Peyer's patch (tissue), 4 donors: ENCODE data around the gene ACTL7A. TPM values are rescaled to one million over a fixed set of nuclear protein-coding genes. Genes with fewer than 3 reads are reported as not detected.

ENCODE experiments used
- DNase-seq, 3 donors: peaks; one replicate each; pipeline ENCODE4 v3.0.0-alpha.2; 2017 to 2019
- H3K27ac ChIP-seq, 4 donors: fragments of 200-600 bp; sonication (generic); one replicate each; pipeline ENCODE4 v1.5.1; 2016 to 2019
- H3K27me3 ChIP-seq, 2 donors: fragments of 200-600 bp; sonication (generic); one replicate each; pipeline ENCODE4 v1.5.1; 2019
- H3K36me3 ChIP-seq, 3 donors: fragments of 200-600 bp; sonication (generic); one replicate each; pipeline ENCODE4 v1.5.1; 2016 to 2019
- H3K4me1 ChIP-seq, 4 donors: fragments of 200-600 bp; sonication (generic); one replicate each; pipeline ENCODE4 v1.5.1; 2016 to 2019
- H3K4me3 ChIP-seq, 4 donors: fragments of 200-600 bp; sonication (generic); 1 replicate in 3 of 4; 2 replicates in 1 of 4; pipeline ENCODE4 v1.5.1; 2016 to 2019; ENCODE audit warnings: mild to moderate bottlenecking in 1 of 4
- H3K9me3 ChIP-seq, 4 donors: fragments of 200-600 bp; sonication (generic); one replicate each; pipeline ENCODE4 v1.5.1; 2016 to 2019; ENCODE audit warnings: mild to moderate bottlenecking in 1 of 4
- CTCF ChIP-seq, 6 experiments: fragments of 450-650 bp in 4 of 6; fragments of 200-600 bp in 2 of 6; sonication (generic) in 1 of 6; IDR thresholded peaks; one replicate each; pipeline ENCODE4 v1.5.1; 2017 to 2019; ENCODE audit warnings: antibody characterized with exemption in 6 of 6, mild to moderate bottlenecking in 3 of 6, moderate library complexity in 1 of 6
- POLR2A ChIP-seq, 2 donors: fragments of 450-650 bp; IDR thresholded peaks; one replicate each; pipeline ENCODE4 v1.5.1; 2017; ENCODE audit warnings: antibody characterized with exemption in 2 of 2, mild to moderate bottlenecking in 2 of 2, moderate library complexity in 2 of 2
- total RNA-seq, 4 donors: library from RNA; depleted of rRNA; stranded (reverse); fragments of >200 nt; gene quantifications; one replicate each; pipeline ENCODE4 v1.1.0, GENCODE V29; 2016

ACTL7A gene
- total RNA-seq, 4 donors from 2014 or later, result not detected

GRCh38 chr9:108867116-108867515, 5.0 kb downstream of the ACTL7A start:
- no peak overlapping the region for H3K27ac ChIP-seq
- no peaks in the 10 kb centered on the region for H3K9me3 ChIP-seq
- no peaks in the 10 kb centered on the region for H3K27me3 ChIP-seq
- no peak for DNase-seq
- H3K36me3 ChIP-seq, result peaks cover 0 to 20% (median 0%) of the 10 kb centered on the region in 3 donors
- H3K4me3 ChIP-seq, result no peak overlapping the region
- no peak for TF ChIP-seq POLR2A (IDR thresholded peaks at IDR 0.05)
- no peak for TF ChIP-seq CTCF (IDR thresholded peaks at IDR 0.05)
- H3K4me1 ChIP-seq, result no peaks in the 10 kb centered on the region

GRCh38 chr9:108867829-108868228, 5.8 kb downstream of the ACTL7A start:
- no peak overlapping the region for H3K4me3 ChIP-seq
- H3K27me3 ChIP-seq, result no peaks in the 10 kb centered on the region
- peaks cover 0 to 24% (median 0%) of the 10 kb centered on the region in 3 donors for H3K36me3 ChIP-seq
- no peaks in the 10 kb centered on the region for H3K4me1 ChIP-seq
- no peak overlapping the region for H3K27ac ChIP-seq
- no peak for TF ChIP-seq CTCF (IDR thresholded peaks at IDR 0.05)
- no peak for TF ChIP-seq POLR2A (IDR thresholded peaks at IDR 0.05)
- DNase-seq, result no peak
- no peaks in the 10 kb centered on the region for H3K9me3 ChIP-seq

GRCh38 chr9:108869092-108869725, 7.1 kb downstream of the ACTL7A start:
- TF ChIP-seq POLR2A (IDR thresholded peaks at IDR 0.05) (no peak), CTCF (IDR thresholded peaks at IDR 0.05) (no peak)
- no peaks in the 10 kb centered on the region for H3K4me1 ChIP-seq
- H3K27ac ChIP-seq, result no peak overlapping the region
- H3K4me3 ChIP-seq, result no peak overlapping the region
- peaks cover 0 to 38% (median 0%) of the 10 kb centered on the region in 3 donors for H3K36me3 ChIP-seq
- H3K27me3 ChIP-seq, result no peaks in the 10 kb centered on the region
- H3K9me3 ChIP-seq, result no peaks in the 10 kb centered on the region
- no peak for DNase-seq

GRCh38 chr9:108874058-108874788, 12.2 kb downstream of the ACTL7A start:
- TF ChIP-seq CTCF (IDR thresholded peaks at IDR 0.05), result no peak
- no peak for TF ChIP-seq POLR2A (IDR thresholded peaks at IDR 0.05)
- H3K36me3 ChIP-seq, result peaks cover 0 to 71% (median 0%) of the 10 kb centered on the region in 3 donors

GRCh38 chr9:108876425-108876824, 14.4 kb downstream of the ACTL7A start:
- Histone ChIP-seq H3K27ac (no peak overlapping the region), H3K4me1 (no peaks in the 10 kb centered on the region), H3K27me3 (no peaks in the 10 kb centered on the region), H3K9me3 (no peaks in the 10 kb centered on the region), H3K36me3 (peaks cover 0 to 89% (median 0%) of the 10 kb centered on the region in 3 donors), H3K4me3 (no peak overlapping the region)
- no peak for TF ChIP-seq POLR2A (IDR thresholded peaks at IDR 0.05)
- no peak for TF ChIP-seq CTCF (IDR thresholded peaks at IDR 0.05)
- DNase-seq, result no peak

More at GRCh38 chr9:108874058-108874788, 12.2 kb downstream of the ACTL7A start:
- H3K27ac ChIP-seq, result no peak overlapping the region
- no peaks in the 10 kb centered on the region for H3K4me1 ChIP-seq
- DNase-seq, result no peak
- no peak overlapping the region for H3K4me3 ChIP-seq
- no peaks in the 10 kb centered on the region for H3K9me3 ChIP-seq
- H3K27me3 ChIP-seq, result no peaks in the 10 kb centered on the region
